NCI-H345 treated with DMSO at 0.1 percent for 48 hours (cell line): Measurements from ENCODE around the gene SRD5A2.

Experiments used
- DNase-seq: peaks from one replicate; lab custom pipeline; 2025; ENCODE audit not compliant: unreplicated experiment; lab: John Stamatoyannopoulos, UW

The SRD5A2 gene

GRCh38 chr2:31580321-31581117 is at the start of gene SRD5A2:
Gene SRD5A2 (minus strand): TSS chr2:31580938. CDS start chr2:31580900, 38 bp downstream.
- DNase-seq = no peak

- no peak for DNase-seq
Observed at GRCh38 chr2:31606509-31606908, 25.8 kb upstream of the SRD5A2 start.

- no peak for DNase-seq
Observed at GRCh38 chr2:31598694-31599093, 18.0 kb upstream of the SRD5A2 start.

- no peak for DNase-seq
Observed at GRCh38 chr2:31586230-31586629, 5.5 kb upstream of the SRD5A2 start.

- no peak for DNase-seq
Observed at GRCh38 chr2:31581124-31581795, 522 bp upstream of the SRD5A2 start.

GRCh38 chr2:31579996-31580320 is 780 bp downstream of the SRD5A2 start:
- DNase-seq = no peak

GRCh38 chr2:31578316-31578715 is 2.4 kb downstream of the SRD5A2 start:
- peak; percentile 23 for DNase-seq

GRCh38 chr2:31577143-31577542 is 3.6 kb downstream of the SRD5A2 start:
- no peak for DNase-seq

- no peak for DNase-seq
Observed at GRCh38 chr2:31568585-31569201, 12.0 kb downstream of the SRD5A2 start.

- no peak for DNase-seq
Observed at GRCh38 chr2:31567679-31568078, 13.1 kb downstream of the SRD5A2 start.

GRCh38 chr2:31563273-31563839 is 17.4 kb downstream of the SRD5A2 start:
- DNase-seq = no peak

- no peak for DNase-seq
Observed at GRCh38 chr2:31561823-31562222, 18.9 kb downstream of the SRD5A2 start.

- no peak for DNase-seq
Observed at GRCh38 chr2:31558401-31559295, 22.1 kb downstream of the SRD5A2 start.

GRCh38 chr2:31556940-31557339 is 23.8 kb downstream of the SRD5A2 start:
- no peak for DNase-seq

GRCh38 chr2:31555967-31556706 is 24.6 kb downstream of the SRD5A2 start:
- DNase-seq = no peak

- DNase-seq = no peak
Observed at GRCh38 chr2:31553362-31553761, 27.4 kb downstream of the SRD5A2 start.

GRCh38 chr2:31547485-31547884 is 33.3 kb downstream of the SRD5A2 start:
- no peak for DNase-seq

- DNase-seq = no peak
Observed at GRCh38 chr2:31541853-31542252, 38.9 kb downstream of the SRD5A2 start.

GRCh38 chr2:31539505-31539904 is 41.2 kb downstream of the SRD5A2 start:
- DNase-seq = no peak

- DNase-seq = no peak
Observed at GRCh38 chr2:31535768-31536167, 45.0 kb downstream of the SRD5A2 start.
